H1 (cell line): ENCODE results near the gene CMBL. TPM values are rescaled to one million over a fixed set of nuclear protein-coding genes. Genes with fewer than 3 reads are reported as not detected.

Experiments
- CTCF ChIA-PET: fragments of 300-600 bp; sonication (Branson Sonifier 250); formaldehyde crosslinking; loops from one replicate; lab custom pipeline; 2021; ENCODE audit not compliant: partially characterized antibody; lab: Charles Lee
- POLR2A ChIA-PET: fragments of 300-600 bp; sonication (Branson Sonifier 250); formaldehyde crosslinking; loops from one replicate; lab custom pipeline; 2021; ENCODE audit warnings: inconsistent platforms; ENCODE audit not compliant: partially characterized antibody; lab: Charles Lee
- DNase-seq, 2 experiments: peaks; one replicate each; pipeline versions ENCODE4 v3.0.0 to v3.0.0-alpha.2; 2010 to 2022; ENCODE audit warnings: low spot score in 2 of 2, low read depth in 1 of 2, mixed read lengths in 1 of 2
- FAIRE-seq: peaks from 2 replicates; lab custom pipeline; 2011; peaks lifted over from hg19 to GRCh38; lab: Jason Lieb, UNC
- H2AFZ ChIP-seq: 2 replicates; pipeline ENCODE4 v1.8.1; 2012; ENCODE audit warnings: low read length, inconsistent platforms
- H2AK5ac ChIP-seq: 2 replicates; pipeline ENCODE4 v1.6.1; 2013; ENCODE audit warnings: low read depth, low read length
- H2BK120ac ChIP-seq: replicated peaks from 2 replicates; pipeline ENCODE3; 2013; ENCODE audit warnings: low read depth, low read length, inconsistent platforms
- H2BK12ac ChIP-seq: 2 replicates; pipeline ENCODE4 v1.6.1; 2013; ENCODE audit warnings: low read depth, low read length
- H2BK15ac ChIP-seq: 2 replicates; pipeline ENCODE4 v1.6.1; 2013; ENCODE audit warnings: low read length
- H2BK20ac ChIP-seq: 2 replicates; pipeline ENCODE4 v1.6.1; 2013; ENCODE audit warnings: low read length
- H2BK5ac ChIP-seq: 2 replicates; pipeline ENCODE4 v1.6.1; 2013; ENCODE audit warnings: low read depth, low read length
- H3K14ac ChIP-seq: 2 replicates; pipeline ENCODE4 v1.6.1; 2013; ENCODE audit warnings: inconsistent platforms; ENCODE audit not compliant: insufficient read length
- H3K18ac ChIP-seq: 2 replicates; pipeline ENCODE4 v1.6.1; 2013; ENCODE audit warnings: low read length; ENCODE audit errors: extremely low read depth
- H3K23ac ChIP-seq: 2 replicates; pipeline ENCODE4 v1.6.1; 2013; ENCODE audit warnings: inconsistent platforms; ENCODE audit not compliant: insufficient read length
- H3K23me2 ChIP-seq: 2 replicates; pipeline ENCODE4 v1.6.1; 2013; ENCODE audit warnings: low read depth, low read length
- H3K27ac ChIP-seq: 2 replicates; pipeline ENCODE4 v1.6.1; 2011; ENCODE audit warnings: low read depth, low read length, inconsistent platforms
- H3K27me3 ChIP-seq, 4 experiments: replicated peaks in 1 of 4; 1 replicate in 1 of 4; 2 replicates in 3 of 4; pipeline versions ENCODE4 v1.6.1 to v1.8.1; 2011 to 2013; ENCODE audit warnings: low read length in 3 of 4, mild to moderate bottlenecking in 3 of 4, inconsistent platforms in 2 of 4, mixed read lengths in 2 of 4, moderate library complexity in 1 of 4; ENCODE audit not compliant: control insufficient read depth in 3 of 4, insufficient read depth in 3 of 4; ENCODE audit errors: extremely low read depth in 1 of 4
- H3K36me3 ChIP-seq, 4 experiments: 2 replicates each; pipeline versions ENCODE4 v1.6.1 to v1.8.1; 2011 to 2013; ENCODE audit warnings: mild to moderate bottlenecking in 4 of 4, low read length in 3 of 4, moderate library complexity in 2 of 4, control low read depth in 1 of 4, inconsistent platforms in 1 of 4; ENCODE audit not compliant: insufficient read depth in 4 of 4, control insufficient read depth in 2 of 4
- H3K4ac ChIP-seq: replicated peaks from 2 replicates; pipeline ENCODE3; 2013; ENCODE audit warnings: low read length, low read depth, mixed read lengths, inconsistent platforms; ENCODE audit not compliant: insufficient read length
- H3K4me1 ChIP-seq, 4 experiments: replicated peaks in 1 of 4; 1 replicate in 1 of 4; 2 replicates in 3 of 4; pipeline versions ENCODE4 v1.6.1 to v1.8.1; 2011 to 2013; ENCODE audit warnings: low read length in 3 of 4, inconsistent platforms in 2 of 4, mixed read lengths in 1 of 4; ENCODE audit not compliant: insufficient read depth in 4 of 4, control insufficient read depth in 3 of 4
- H3K4me2 ChIP-seq, 2 experiments: 2 replicates each; pipeline versions ENCODE4 v1.6.1 to v1.8.1; 2011 to 2013; ENCODE audit warnings: low read depth in 2 of 2, low read length in 2 of 2, control low read depth in 1 of 2, inconsistent platforms in 1 of 2, mild to moderate bottlenecking in 1 of 2; ENCODE audit not compliant: insufficient read depth in 1 of 2
- H3K4me3 ChIP-seq, 4 experiments: fragments of 200-600, 300-600 bp in 1 of 4; sonication (generic), shearing (Covaris generic), sonication (Bioruptor Twin) in 1 of 4; 2 replicates each; pipeline versions ENCODE4 v1.5.1 to v1.8.1; 2011 to 2016; ENCODE audit warnings: low read length in 4 of 4, low read depth in 3 of 4, control low read depth in 2 of 4, inconsistent platforms in 2 of 4, mild to moderate bottlenecking in 2 of 4, mixed read lengths in 1 of 4, moderate library complexity in 1 of 4; ENCODE audit not compliant: insufficient read depth in 2 of 4; ENCODE audit errors: extremely low read depth in 1 of 4
- H3K56ac ChIP-seq: replicated peaks from 2 replicates; pipeline ENCODE3; 2013; ENCODE audit warnings: low read depth, mild to moderate bottlenecking, mixed read lengths, low read length, inconsistent platforms; ENCODE audit not compliant: insufficient read length
- H3K79me1 ChIP-seq: 2 replicates; pipeline ENCODE4 v1.6.1; 2013; ENCODE audit warnings: low read depth, low read length, control low read depth
- H3K79me2 ChIP-seq, 2 experiments: 2 replicates each; pipeline versions ENCODE4 v1.6.1 to v1.8.1; 2012 to 2013; ENCODE audit warnings: low read length in 2 of 2, mild to moderate bottlenecking in 2 of 2, inconsistent platforms in 1 of 2; ENCODE audit not compliant: insufficient read depth in 2 of 2, control insufficient read depth in 1 of 2
- H3K9ac ChIP-seq, 4 experiments: replicated peaks in 1 of 4; 1 replicate in 1 of 4; 2 replicates in 3 of 4; pipeline versions ENCODE4 v1.6.1 to v1.8.1; 2011 to 2013; ENCODE audit warnings: low read depth in 3 of 4, low read length in 3 of 4, control low read depth in 2 of 4, mild to moderate bottlenecking in 2 of 4, moderate library complexity in 2 of 4, inconsistent platforms in 1 of 4; ENCODE audit errors: extremely low read depth in 1 of 4
- H3K9me3 ChIP-seq, 2 experiments: 2 replicates each; pipeline versions ENCODE4 v1.6.1 to v1.8.1; 2012 to 2013; ENCODE audit warnings: mild to moderate bottlenecking in 2 of 2, moderate library complexity in 2 of 2, control low read depth in 1 of 2, inconsistent platforms in 1 of 2, low read depth in 1 of 2, low read length in 1 of 2, mixed read lengths in 1 of 2; ENCODE audit not compliant: insufficient read depth in 2 of 2
- H4K20me1 ChIP-seq, 2 experiments: replicated peaks in 1 of 2; 2 replicates each; pipeline versions ENCODE3 to v1.8.1; 2011 to 2013; ENCODE audit warnings: inconsistent platforms in 2 of 2, low read length in 2 of 2, mild to moderate bottlenecking in 1 of 2; ENCODE audit not compliant: insufficient read depth in 2 of 2, control insufficient read depth in 1 of 2
- H4K5ac ChIP-seq: 2 replicates; pipeline ENCODE4 v1.6.1; 2013; ENCODE audit warnings: low read length, low read depth, mixed read lengths, inconsistent platforms; ENCODE audit not compliant: insufficient read length
- H4K8ac ChIP-seq: 2 replicates; pipeline ENCODE4 v1.8.0; 2013; ENCODE audit warnings: mild to moderate bottlenecking, moderate library complexity, low read length, inconsistent platforms; ENCODE audit not compliant: insufficient read depth; ENCODE audit errors: extremely low read depth
- H4K91ac ChIP-seq: replicated peaks from 2 replicates; pipeline ENCODE3; 2013; ENCODE audit warnings: low read length, mixed read lengths, inconsistent platforms; ENCODE audit not compliant: insufficient read length
- EP300 ChIP-seq, 2 experiments: IDR thresholded peaks; 1 replicate in 1 of 2; 2 replicates in 1 of 2; pipeline ENCODE4 v1.6.1; 2011 to 2012; ENCODE audit warnings: low read depth in 2 of 2, low read length in 2 of 2, mild to moderate bottlenecking in 2 of 2, borderline replicate concordance in 1 of 2, inconsistent platforms in 1 of 2, moderate library complexity in 1 of 2
- RFX5 ChIP-seq: IDR thresholded peaks from 2 replicates; pipeline ENCODE4 v1.6.1; 2011; ENCODE audit warnings: low read depth, low read length, improper control_type of control experiment, borderline replicate concordance
- SIRT6 ChIP-seq: IDR thresholded peaks from one replicate; pipeline ENCODE4 v1.7.1; 2012; ENCODE audit warnings: low read length, inconsistent platforms
- TAF1 ChIP-seq: IDR thresholded peaks from 2 replicates; pipeline ENCODE4 v1.6.1; 2011; ENCODE audit warnings: mild to moderate bottlenecking, low read depth, low read length
- TEAD4 ChIP-seq: IDR thresholded peaks from 2 replicates; pipeline ENCODE4 v1.6.1; 2012; ENCODE audit warnings: low read depth, low read length, inconsistent platforms, mixed read lengths
- ZNF274 ChIP-seq: IDR thresholded peaks from 2 replicates; pipeline ENCODE4 v1.7.0; 2012; ENCODE audit warnings: low read length, borderline replicate concordance; ENCODE audit errors: extremely low read depth
- WGBS, 2 experiments: shearing (Covaris generic) in 1 of 2; methylation state at CpG; one replicate each; pipeline versions ENCODE4 v1.1.6 to v1.1.7; 2013 to 2015; ENCODE audit warnings: low lambda C conversion rate in 2 of 2, mixed read lengths in 2 of 2, inconsistent platforms in 1 of 2, low coverage in 1 of 2, missing lambda C conversion rate in 1 of 2; ENCODE audit not compliant: insufficient replicate concordance in 2 of 2, insufficient coverage in 1 of 2, insufficient read length in 1 of 2; ENCODE audit errors: extremely low coverage in 1 of 2, missing lambda C conversion rate in 1 of 2; 5-methylcytosine and 5-hydroxymethylcytosine counted together
- polyA plus RNA-seq, 7 experiments: library from polyadenylated mRNA; depleted of rRNA in 3 of 7; stranded (reverse) in 5 of 7; unstranded in 2 of 7; fragments of >200 nt in 5 of 7; fragments of 200-250 nt in 2 of 7; gene quantifications; 1 replicate in 5 of 7; 2 replicates in 1 of 7; 4 replicates in 1 of 7; pipeline versions ENCODE4 v1.2.1 to v1.2.3, GENCODE V29; 2011 to 2013; ENCODE audit warnings: missing spikeins in 2 of 7, mixed read lengths in 2 of 7
- total RNA-seq: library from RNA; stranded (reverse); fragmentation: NEBNext Ultra II Directional; extraction: Animal tissue kit (Norgen Biotek cat#: 25700); gene quantifications from 2 replicates; pipeline ENCODE4 v1.2.1, GENCODE V29; 2021

The CMBL gene
- total and polyA plus RNA-seq, 2 of the 8 experiments (the other 6 are each of a cell fraction or from before 2014, with no cell fraction given): 27.9 to 32.1 TPM

DNA sequence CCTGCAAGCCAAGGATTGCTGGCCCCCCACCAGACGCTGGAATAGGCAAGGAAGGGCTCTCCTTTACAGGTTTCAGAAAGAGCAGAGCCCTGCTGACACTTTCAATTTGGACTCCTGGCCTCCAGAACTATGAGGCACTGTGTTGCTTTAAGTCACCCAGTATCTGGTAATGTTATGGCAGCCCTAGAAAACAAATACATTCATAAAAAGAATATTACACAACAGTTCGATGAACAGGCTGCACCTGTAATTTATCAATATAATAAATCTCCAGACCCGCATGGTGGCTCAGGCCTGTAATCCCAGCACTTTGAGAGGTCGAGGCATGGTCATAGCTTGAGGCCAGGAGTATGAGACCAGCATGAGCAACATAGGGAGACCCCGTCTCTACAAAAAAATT lies 7.5 kb downstream of the CMBL start:
- H3K18ac ChIP-seq: no peak overlapping the region
- H3K27ac ChIP-seq: no peak overlapping the region
- H2AK5ac ChIP-seq: no peak overlapping the region
- no peak overlapping the region for H4K8ac ChIP-seq
- FAIRE-seq: no peak
- H3K4ac ChIP-seq: no peak overlapping the region
- H2BK120ac ChIP-seq: no peak overlapping the region
- H3K9ac ChIP-seq: no peak overlapping the region
- H3K36me3 ChIP-seq: no peaks in the 10 kb centered on the region
- no peak overlapping the region for H3K56ac ChIP-seq
- CTCF ChIA-PET: interaction anchor here (3.2 kb wide), 1 partner anchor 17 kb away, joined by 7 read pairs; no protein-coding TSS in a partner anchor
- no peak overlapping the region for H2BK5ac ChIP-seq
- H3K14ac ChIP-seq: no peak overlapping the region
- no peak overlapping the region for H4K91ac ChIP-seq
- no peaks in the 10 kb centered on the region; a peak in 1 of 7 replicates for H3K4me1 ChIP-seq
- no peaks in the 10 kb centered on the region for H3K27me3 ChIP-seq
- H3K23ac ChIP-seq: no peak overlapping the region
- no peak overlapping the region for H2BK20ac ChIP-seq
- DNase-seq: no peak
- H2BK12ac ChIP-seq: no peak overlapping the region
- no peak overlapping the region for H3K4me3 ChIP-seq
- H3K79me1 ChIP-seq: no peaks in the 10 kb centered on the region
- H2BK15ac ChIP-seq: no peak overlapping the region
- 0 out of 4 replicates have a peak, but pooled peaks cover 0 to 5% of the 10 kb centered on the region in 2 experiments for H3K9me3 ChIP-seq
- H3K79me2 ChIP-seq: peaks cover 0 to 4% of the 10 kb centered on the region in 2 experiments; a peak in 1 of 4 replicates
- H3K23me2 ChIP-seq: no peaks in the 10 kb centered on the region
- TF ChIP-seq RFX5 (no peak), ZNF274 (no peak), TAF1 (no peak), SIRT6 (no peak), EP300 (IDR thresholded peaks at IDR 0.05; ENCODE audit: borderline replicate concordance in 1 of 2, low read depth in 2 of 2, low read length in 2 of 2) (no peak), TEAD4 (no peak)
- no peak overlapping the region for H4K5ac ChIP-seq
- peaks cover 0 to 6% of the 10 kb centered on the region in 2 experiments for H4K20me1 ChIP-seq
- POLR2A ChIA-PET: no interaction called here
- no peak overlapping the region for H3K4me2 ChIP-seq
- no peak overlapping the region for H2AFZ ChIP-seq
- 91% methylated on average over 5 of the region's 5 CpGs; no CpG with 5 or more reads in 1 of the 2 experiments for WGBS, 2 experiments
